HepG2 (cell line): ENCODE measurements around the gene USP10. TPM values are rescaled to one million over a fixed set of nuclear protein-coding genes. Genes with fewer than 3 reads are reported as not detected.

Experiments used
- ASH2L ChIP-seq: fragments of 300-600, 200-600 bp; sonication (generic); IDR thresholded peaks from 2 replicates; pipeline ENCODE4 v1.7.0; 2017; ENCODE audit warnings: low read depth, mild to moderate bottlenecking, moderate library complexity, mixed read lengths, low read length; ENCODE audit not compliant: insufficient read length
- CHD4 ChIP-seq: fragments of 200-600 bp; sonication (generic); IDR thresholded peaks from 2 replicates; pipeline ENCODE4 v1.7.0; 2017; ENCODE audit warnings: mild to moderate bottlenecking, low read length, borderline replicate concordance
- DNMT3B ChIP-seq: conservative IDR thresholded peaks from 2 replicates; pipeline ENCODE4 v1.6.1; 2016; ENCODE audit warnings: missing biosample characterization, control low read depth
- HNF4A ChIP-seq: sonication (generic); formaldehyde crosslinking; IDR thresholded peaks from 2 replicates; pipeline ENCODE4 v1.4.0; 2020; ENCODE audit warnings: missing genetic modification reagents
- HNRNPK ChIP-seq: fragments of 200-400 bp; formaldehyde crosslinking; IDR thresholded peaks from 2 replicates; pipeline ENCODE4 v1.6.1; 2018; ENCODE audit warnings: low read length, low read depth, moderate library complexity, mild to moderate bottlenecking; ENCODE audit not compliant: poor library complexity, severe bottlenecking
- MED1 ChIP-seq: sonication (generic); formaldehyde crosslinking; IDR thresholded peaks from 2 replicates; pipeline ENCODE4 v1.4.0; 2020; ENCODE audit warnings: missing genetic modification reagents
- MZF1 ChIP-seq: sonication (generic); formaldehyde crosslinking; IDR thresholded peaks from 2 replicates; pipeline ENCODE4 v1.8.1; 2023; ENCODE audit warnings: mild to moderate bottlenecking, missing genetic modification reagents, borderline replicate concordance
- NCOA1 ChIP-seq: sonication (generic); formaldehyde crosslinking; IDR thresholded peaks from 2 replicates; pipeline ENCODE4 v1.9.0; 2021; ENCODE audit warnings: missing genetic modification reagents
- NFYB ChIP-seq: sonication (generic); formaldehyde crosslinking; IDR thresholded peaks from 2 replicates; pipeline ENCODE4 v1.4.0; 2020; ENCODE audit warnings: missing genetic modification reagents
- NR2F6 ChIP-seq, 2 experiments: IDR thresholded peaks; 2 replicates each; pipeline ENCODE4 v1.6.1; 2016; ENCODE audit warnings: antibody characterized with exemption in 1 of 2, mild to moderate bottlenecking in 1 of 2
- RFX5 ChIP-seq: IDR thresholded peaks from 2 replicates; pipeline ENCODE4 v1.6.1; 2011; ENCODE audit warnings: low read depth, low read length, improper control_type of control experiment
- SAP130 ChIP-seq: IDR thresholded peaks from 2 replicates; pipeline ENCODE4 v1.6.1; 2016; ENCODE audit warnings: low read depth
- SIN3A ChIP-seq: IDR thresholded peaks from 2 replicates; pipeline ENCODE4 v1.6.1; 2011; ENCODE audit warnings: low read depth, mild to moderate bottlenecking, control low read depth, low read length, borderline replicate concordance
- XBP1 ChIP-seq: sonication (generic); formaldehyde crosslinking; IDR thresholded peaks from 2 replicates; pipeline ENCODE4 v1.5.0; 2020; ENCODE audit warnings: missing genetic modification reagents
- ZNF224 ChIP-seq: sonication (generic); formaldehyde crosslinking; IDR thresholded peaks from 2 replicates; pipeline ENCODE4 v1.5.0; 2020; ENCODE audit warnings: mild to moderate bottlenecking, missing genetic modification reagents
- polyA plus RNA-seq, 8 experiments: library from polyadenylated mRNA; depleted of rRNA in 3 of 8; stranded (reverse) in 7 of 8; unstranded in 1 of 8; fragments of >200 nt; fragmentation: Illumina TruSeq in 4 of 8; extraction: Trizol in 4 of 8; gene quantifications; 2 replicates each; pipeline versions ENCODE4 v1.2.1 to v1.2.3, GENCODE V29; 2011 to 2016; ENCODE audit warnings: low read depth in 4 of 8, missing spikeins in 1 of 8, mixed read lengths in 1 of 8; ENCODE audit not compliant: insufficient read depth in 1 of 8
- total RNA-seq, 5 experiments: library from RNA; depleted of rRNA; stranded (reverse); fragments of >200 nt; fragmentation: Illumina TruSeq; extraction: Trizol; gene quantifications; 2 replicates each; pipeline ENCODE4 v1.2.3, GENCODE V29; 2016; ENCODE audit warnings: low read depth in 1 of 5
- TF ChIP-seq, protein P1 (sequence below): sonication (generic); formaldehyde crosslinking; conservative IDR thresholded peaks from 2 replicates; pipeline ENCODE4 v1.4.0; 2020; ENCODE audit warnings: mild to moderate bottlenecking, missing genetic modification reagents, moderate library complexity
- TF ChIP-seq, protein P2 (sequence below): sonication (generic); formaldehyde crosslinking; IDR thresholded peaks from 2 replicates; pipeline ENCODE4 v1.4.0; 2020; ENCODE audit warnings: missing genetic modification reagents, borderline replicate concordance
- TF ChIP-seq, protein P3 (sequence below): sonication (generic); formaldehyde crosslinking; conservative IDR thresholded peaks from 2 replicates; pipeline ENCODE4 v1.4.0; 2020; ENCODE audit warnings: missing genetic modification reagents
- TF ChIP-seq, protein P4 (sequence below): sonication (generic); formaldehyde crosslinking; IDR thresholded peaks from 2 replicates; pipeline ENCODE4 v1.4.0; 2020; ENCODE audit warnings: low read depth, mild to moderate bottlenecking, missing genetic modification reagents

USP10 gene
- total and polyA plus RNA-seq, 2 of the 13 experiments (the other 11 are each of a cell fraction or from before 2014, with no cell fraction given), result 79.1 to 122 TPM

DNA sequence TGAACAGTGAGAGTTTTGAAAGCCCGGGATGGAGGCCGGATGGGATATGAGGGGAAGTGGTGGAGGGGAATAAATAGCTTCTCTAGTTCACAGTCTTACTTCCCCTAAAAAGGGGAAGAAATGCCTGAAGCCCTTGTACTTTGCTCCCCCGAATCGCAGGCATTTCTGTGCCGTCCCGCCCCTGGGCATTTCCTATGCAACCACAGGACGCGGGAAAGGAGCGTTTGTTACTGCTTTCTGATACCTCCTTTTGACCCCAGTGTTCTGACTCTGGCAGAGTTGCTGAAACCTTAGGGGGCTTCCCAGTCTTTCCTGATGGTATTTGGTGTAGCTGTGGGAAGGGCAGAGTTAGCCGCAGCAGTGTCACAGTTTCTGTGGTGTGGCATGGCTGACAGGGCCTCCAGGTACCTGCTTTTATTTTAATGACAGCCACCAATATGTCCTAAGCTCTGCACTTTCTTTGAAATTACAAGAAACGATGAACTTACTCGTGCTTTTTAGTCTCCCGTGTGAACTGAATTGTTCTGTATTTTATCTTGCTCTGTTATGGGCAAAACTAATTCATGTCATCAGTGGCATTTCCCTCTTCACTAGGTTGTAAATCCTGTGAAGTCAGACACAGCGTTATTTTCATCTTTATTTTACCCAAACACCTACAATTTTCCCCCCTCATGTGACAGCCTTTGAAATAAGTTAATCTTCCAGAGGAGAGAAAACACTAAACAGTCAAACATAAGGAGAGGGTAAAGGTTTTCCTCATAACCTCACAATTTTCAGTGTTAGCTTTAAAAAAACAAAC lies 27.1 kb downstream of the USP10 start (continued):
- TF ChIP-seq, protein P1, sequence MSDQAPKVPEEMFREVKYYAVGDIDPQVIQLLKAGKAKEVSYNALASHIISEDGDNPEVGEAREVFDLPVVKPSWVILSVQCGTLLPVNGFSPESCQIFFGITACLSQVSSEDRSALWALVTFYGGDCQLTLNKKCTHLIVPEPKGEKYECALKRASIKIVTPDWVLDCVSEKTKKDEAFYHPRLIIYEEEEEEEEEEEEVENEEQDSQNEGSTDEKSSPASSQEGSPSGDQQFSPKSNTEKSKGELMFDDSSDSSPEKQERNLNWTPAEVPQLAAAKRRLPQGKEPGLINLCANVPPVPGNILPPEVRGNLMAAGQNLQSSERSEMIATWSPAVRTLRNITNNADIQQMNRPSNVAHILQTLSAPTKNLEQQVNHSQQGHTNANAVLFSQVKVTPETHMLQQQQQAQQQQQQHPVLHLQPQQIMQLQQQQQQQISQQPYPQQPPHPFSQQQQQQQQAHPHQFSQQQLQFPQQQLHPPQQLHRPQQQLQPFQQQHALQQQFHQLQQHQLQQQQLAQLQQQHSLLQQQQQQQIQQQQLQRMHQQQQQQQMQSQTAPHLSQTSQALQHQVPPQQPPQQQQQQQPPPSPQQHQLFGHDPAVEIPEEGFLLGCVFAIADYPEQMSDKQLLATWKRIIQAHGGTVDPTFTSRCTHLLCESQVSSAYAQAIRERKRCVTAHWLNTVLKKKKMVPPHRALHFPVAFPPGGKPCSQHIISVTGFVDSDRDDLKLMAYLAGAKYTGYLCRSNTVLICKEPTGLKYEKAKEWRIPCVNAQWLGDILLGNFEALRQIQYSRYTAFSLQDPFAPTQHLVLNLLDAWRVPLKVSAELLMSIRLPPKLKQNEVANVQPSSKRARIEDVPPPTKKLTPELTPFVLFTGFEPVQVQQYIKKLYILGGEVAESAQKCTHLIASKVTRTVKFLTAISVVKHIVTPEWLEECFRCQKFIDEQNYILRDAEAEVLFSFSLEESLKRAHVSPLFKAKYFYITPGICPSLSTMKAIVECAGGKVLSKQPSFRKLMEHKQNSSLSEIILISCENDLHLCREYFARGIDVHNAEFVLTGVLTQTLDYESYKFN (CRISPR knock-in tag), result peak; percentile 48
- TF ChIP-seq, protein P2, sequence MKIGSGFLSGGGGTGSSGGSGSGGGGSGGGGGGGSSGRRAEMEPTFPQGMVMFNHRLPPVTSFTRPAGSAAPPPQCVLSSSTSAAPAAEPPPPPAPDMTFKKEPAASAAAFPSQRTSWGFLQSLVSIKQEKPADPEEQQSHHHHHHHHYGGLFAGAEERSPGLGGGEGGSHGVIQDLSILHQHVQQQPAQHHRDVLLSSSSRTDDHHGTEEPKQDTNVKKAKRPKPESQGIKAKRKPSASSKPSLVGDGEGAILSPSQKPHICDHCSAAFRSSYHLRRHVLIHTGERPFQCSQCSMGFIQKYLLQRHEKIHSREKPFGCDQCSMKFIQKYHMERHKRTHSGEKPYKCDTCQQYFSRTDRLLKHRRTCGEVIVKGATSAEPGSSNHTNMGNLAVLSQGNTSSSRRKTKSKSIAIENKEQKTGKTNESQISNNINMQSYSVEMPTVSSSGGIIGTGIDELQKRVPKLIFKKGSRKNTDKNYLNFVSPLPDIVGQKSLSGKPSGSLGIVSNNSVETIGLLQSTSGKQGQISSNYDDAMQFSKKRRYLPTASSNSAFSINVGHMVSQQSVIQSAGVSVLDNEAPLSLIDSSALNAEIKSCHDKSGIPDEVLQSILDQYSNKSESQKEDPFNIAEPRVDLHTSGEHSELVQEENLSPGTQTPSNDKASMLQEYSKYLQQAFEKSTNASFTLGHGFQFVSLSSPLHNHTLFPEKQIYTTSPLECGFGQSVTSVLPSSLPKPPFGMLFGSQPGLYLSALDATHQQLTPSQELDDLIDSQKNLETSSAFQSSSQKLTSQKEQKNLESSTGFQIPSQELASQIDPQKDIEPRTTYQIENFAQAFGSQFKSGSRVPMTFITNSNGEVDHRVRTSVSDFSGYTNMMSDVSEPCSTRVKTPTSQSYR, result no peak
- 0 out of 2 replicates have a peak, but pooled peaks have one; percentile 4 for TF ChIP-seq DNMT3B (CRISPR knock-in tag)
- TF ChIP-seq, protein P3, sequence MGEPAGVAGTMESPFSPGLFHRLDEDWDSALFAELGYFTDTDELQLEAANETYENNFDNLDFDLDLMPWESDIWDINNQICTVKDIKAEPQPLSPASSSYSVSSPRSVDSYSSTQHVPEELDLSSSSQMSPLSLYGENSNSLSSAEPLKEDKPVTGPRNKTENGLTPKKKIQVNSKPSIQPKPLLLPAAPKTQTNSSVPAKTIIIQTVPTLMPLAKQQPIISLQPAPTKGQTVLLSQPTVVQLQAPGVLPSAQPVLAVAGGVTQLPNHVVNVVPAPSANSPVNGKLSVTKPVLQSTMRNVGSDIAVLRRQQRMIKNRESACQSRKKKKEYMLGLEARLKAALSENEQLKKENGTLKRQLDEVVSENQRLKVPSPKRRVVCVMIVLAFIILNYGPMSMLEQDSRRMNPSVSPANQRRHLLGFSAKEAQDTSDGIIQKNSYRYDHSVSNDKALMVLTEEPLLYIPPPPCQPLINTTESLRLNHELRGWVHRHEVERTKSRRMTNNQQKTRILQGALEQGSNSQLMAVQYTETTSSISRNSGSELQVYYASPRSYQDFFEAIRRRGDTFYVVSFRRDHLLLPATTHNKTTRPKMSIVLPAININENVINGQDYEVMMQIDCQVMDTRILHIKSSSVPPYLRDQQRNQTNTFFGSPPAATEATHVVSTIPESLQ, result no peak
- TF ChIP-seq SAP130 (CRISPR knock-in tag), result peak; percentile 47
- TF ChIP-seq NFYB (CRISPR knock-in tag), result 0 out of 2 replicates have a peak, but pooled peaks have one; percentile 1
- TF ChIP-seq NR2F6 (IDR thresholded peaks at IDR 0.05), result 0 out of 2 replicates have a peak, but pooled peaks have one; percentile 10
- TF ChIP-seq NR2F6 (CRISPR knock-in tag; IDR thresholded peaks at IDR 0.05), result no peak
- TF ChIP-seq ASH2L, result peak; percentile 0
- no peak for TF ChIP-seq XBP1
- 0 out of 2 replicates have a peak, but pooled peaks have one; percentile 18 for TF ChIP-seq MED1
- TF ChIP-seq NCOA1 (CRISPR knock-in tag), result 0 out of 2 replicates have a peak, but pooled peaks have one; percentile 15
- peak; percentile 62 for TF ChIP-seq HNF4A (CRISPR knock-in tag)
- 0 out of 2 replicates have a peak, but pooled peaks have one; percentile 28 for TF ChIP-seq SIN3A
- 0 out of 2 replicates have a peak, but pooled peaks have one; percentile 6 for TF ChIP-seq CHD4
- 0 out of 2 replicates have a peak, but pooled peaks have one; percentile 82 for TF ChIP-seq MZF1 (CRISPR knock-in tag)
- no peak for TF ChIP-seq RFX5
- TF ChIP-seq ZNF224, result no peak
- peak; percentile 12 for TF ChIP-seq HNRNPK
- TF ChIP-seq, protein P4, sequence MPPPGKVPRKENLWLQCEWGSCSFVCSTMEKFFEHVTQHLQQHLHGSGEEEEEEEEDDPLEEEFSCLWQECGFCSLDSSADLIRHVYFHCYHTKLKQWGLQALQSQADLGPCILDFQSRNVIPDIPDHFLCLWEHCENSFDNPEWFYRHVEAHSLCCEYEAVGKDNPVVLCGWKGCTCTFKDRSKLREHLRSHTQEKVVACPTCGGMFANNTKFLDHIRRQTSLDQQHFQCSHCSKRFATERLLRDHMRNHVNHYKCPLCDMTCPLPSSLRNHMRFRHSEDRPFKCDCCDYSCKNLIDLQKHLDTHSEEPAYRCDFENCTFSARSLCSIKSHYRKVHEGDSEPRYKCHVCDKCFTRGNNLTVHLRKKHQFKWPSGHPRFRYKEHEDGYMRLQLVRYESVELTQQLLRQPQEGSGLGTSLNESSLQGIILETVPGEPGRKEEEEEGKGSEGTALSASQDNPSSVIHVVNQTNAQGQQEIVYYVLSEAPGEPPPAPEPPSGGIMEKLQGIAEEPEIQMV (CRISPR knock-in tag), result peak; percentile 23; the same call in 1 of the 2 replicates
